22Rv1 (cell line): ENCODE results near the gene TMPRSS7.

Experiments
- H3K27ac ChIP-seq: fragments of 450-650 bp; 2 replicates; pipeline ENCODE4 v1.5.1; 2017
- ZFX ChIP-seq: fragments of 450-650 bp; IDR thresholded peaks from 2 replicates; pipeline ENCODE4 v1.6.1; 2017; ENCODE audit warnings: antibody characterized with exemption, borderline replicate concordance
- TF ChIP-seq, protein P1 (sequence below): fragments of 450-650 bp; IDR thresholded peaks from 2 replicates; pipeline ENCODE4 v1.5.1; 2017; ENCODE audit warnings: mild to moderate bottlenecking

The TMPRSS7 gene

DNA sequence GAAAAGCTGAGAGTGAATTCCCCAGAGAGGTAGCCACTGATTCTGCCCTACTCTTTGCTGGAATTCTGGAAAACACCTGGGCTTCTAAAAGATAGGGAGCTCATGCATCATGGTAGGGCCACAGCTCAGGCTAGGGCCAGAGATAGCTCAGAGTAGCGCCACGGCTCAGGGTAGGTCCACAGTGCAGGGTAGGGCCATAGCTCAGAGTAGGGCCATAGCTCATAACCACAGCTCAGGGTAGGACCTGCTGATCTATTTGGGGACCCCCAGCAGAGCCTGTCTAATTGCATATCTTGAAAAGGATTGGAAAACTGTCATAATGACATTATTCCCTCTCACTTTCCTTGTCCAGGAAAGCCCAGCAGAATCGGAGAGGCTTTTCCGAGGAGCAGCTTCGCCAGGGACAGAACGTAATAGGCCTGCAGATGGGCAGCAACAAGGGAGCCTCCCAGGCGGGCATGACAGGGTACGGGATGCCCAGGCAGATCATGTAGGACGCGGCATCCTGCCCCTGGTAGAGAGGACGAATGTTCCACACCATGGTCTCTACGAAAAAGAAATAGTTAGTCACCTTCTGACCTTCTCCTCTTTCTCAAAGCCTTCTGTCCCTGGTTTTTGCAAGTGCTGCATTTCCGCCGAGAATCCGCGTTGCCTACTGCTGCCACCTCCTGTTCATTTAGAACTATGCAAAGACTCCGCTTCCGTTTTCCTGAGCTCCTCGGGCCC is 21.3 kb upstream of the TMPRSS7 start:
- H3K27ac ChIP-seq: no peak overlapping the region
- TF ChIP-seq, protein P1, sequence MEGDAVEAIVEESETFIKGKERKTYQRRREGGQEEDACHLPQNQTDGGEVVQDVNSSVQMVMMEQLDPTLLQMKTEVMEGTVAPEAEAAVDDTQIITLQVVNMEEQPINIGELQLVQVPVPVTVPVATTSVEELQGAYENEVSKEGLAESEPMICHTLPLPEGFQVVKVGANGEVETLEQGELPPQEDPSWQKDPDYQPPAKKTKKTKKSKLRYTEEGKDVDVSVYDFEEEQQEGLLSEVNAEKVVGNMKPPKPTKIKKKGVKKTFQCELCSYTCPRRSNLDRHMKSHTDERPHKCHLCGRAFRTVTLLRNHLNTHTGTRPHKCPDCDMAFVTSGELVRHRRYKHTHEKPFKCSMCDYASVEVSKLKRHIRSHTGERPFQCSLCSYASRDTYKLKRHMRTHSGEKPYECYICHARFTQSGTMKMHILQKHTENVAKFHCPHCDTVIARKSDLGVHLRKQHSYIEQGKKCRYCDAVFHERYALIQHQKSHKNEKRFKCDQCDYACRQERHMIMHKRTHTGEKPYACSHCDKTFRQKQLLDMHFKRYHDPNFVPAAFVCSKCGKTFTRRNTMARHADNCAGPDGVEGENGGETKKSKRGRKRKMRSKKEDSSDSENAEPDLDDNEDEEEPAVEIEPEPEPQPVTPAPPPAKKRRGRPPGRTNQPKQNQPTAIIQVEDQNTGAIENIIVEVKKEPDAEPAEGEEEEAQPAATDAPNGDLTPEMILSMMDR: peak; percentile 77
- no peak for TF ChIP-seq ZFX

DNA sequence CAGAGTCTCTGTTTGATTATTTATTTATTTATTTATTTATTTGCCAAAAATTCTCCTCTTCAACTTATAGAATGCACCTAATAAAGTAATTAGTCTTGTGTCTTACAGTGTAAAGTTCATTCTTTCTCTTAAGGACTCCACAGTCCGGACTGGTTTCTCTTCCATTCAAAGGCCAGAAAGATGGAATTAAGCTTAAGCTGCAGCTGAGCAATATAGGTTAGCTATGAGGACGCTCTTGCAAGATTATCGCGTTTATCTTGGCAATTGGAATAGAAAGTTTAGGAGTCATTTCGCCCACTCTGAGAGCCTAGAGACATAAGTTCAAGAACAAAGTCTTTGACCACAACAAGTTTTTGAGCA is 20.8 kb upstream of the TMPRSS7 start:
- TF ChIP-seq ZFX: no peak
- TF ChIP-seq, protein P1: peak; percentile 43
- H3K27ac ChIP-seq: no peak overlapping the region

DNA sequence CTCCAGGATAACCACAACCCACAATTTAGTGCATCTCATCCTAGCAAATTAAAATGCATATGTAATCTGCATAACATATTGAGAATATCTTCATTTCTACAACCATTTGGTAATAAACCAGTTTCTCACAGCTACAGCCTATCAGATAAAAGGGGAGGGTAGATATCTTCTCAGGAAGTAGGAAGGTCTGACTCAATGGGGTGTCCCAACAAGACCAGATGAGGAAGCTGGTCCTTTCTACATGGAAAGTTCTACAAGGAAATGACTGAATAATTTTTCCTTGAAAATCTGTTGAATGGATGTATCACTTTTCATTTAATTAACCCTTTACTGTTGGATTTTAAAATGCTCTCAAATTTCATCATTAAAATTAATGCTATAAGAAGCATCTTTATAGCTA is 17.4 kb upstream of the TMPRSS7 start:
- no peak for TF ChIP-seq ZFX
- TF ChIP-seq, protein P1: no peak
- no peak overlapping the region for H3K27ac ChIP-seq

DNA sequence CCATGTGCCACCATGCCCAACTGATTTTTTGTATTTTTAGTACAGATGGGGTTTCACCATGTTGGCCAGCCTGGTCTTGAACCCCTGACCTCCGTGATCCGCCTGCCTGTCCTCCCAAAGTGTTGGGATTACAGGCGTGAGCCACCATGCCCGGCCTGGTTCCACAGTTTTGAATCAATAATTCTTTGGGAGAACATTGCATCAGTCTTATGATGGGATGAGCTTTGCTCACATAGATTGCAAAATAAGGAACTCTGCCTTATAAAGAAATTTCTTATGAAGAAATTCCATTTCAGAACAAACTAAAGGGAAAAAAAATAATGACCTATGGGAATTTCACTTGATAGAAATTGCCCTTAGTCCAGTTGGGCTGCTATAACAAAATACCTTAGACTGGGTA is 15.8 kb upstream of the TMPRSS7 start:
- no peak for TF ChIP-seq ZFX
- TF ChIP-seq, protein P1: no peak

DNA sequence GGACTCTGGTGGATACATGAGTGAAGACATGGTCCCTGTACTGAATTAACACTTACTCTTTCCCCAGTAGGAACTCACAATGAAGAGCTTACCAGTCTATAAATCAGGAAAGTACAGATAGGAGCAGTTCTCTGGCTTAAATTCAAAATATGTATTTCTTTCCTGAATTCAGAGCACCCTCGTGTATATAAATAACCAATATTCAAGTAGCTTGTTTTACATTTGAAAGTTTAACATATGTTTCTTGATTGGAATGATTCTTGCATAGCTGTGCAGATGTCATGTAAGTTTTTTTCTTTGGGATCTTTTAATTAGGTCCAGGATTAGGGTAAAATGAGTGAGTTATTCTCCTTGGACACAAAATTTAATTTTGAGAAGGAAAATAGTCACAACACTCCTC is 14.8 kb upstream of the TMPRSS7 start:
- TF ChIP-seq, protein P1: no peak
- no peak for TF ChIP-seq ZFX
- no peak overlapping the region for H3K27ac ChIP-seq

More for the DNA sequence above, 15.8 kb upstream of the TMPRSS7 start:
- H3K27ac ChIP-seq: no peak overlapping the region

DNA sequence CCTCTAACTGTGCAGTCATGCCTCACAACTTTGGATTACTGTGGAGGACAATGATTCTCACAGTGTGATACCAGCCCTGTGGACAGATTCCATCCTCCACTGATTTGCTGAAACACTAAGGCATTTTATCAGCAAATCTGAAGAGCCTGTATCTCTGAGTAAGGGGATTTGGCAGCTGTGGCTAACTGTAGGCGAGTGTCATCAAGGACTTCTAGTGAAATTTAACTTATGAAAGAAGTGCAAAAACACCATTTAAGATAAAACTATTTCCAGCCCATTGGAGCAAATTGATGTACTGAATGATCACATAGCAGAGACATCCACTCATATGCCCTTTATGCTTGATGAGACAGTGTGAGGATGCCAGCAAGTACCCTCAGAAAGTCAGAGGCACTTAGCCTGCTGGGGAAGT is 13.9 kb upstream of the TMPRSS7 start:
- TF ChIP-seq, protein P1: no peak
- TF ChIP-seq ZFX: no peak
- H3K27ac ChIP-seq: no peak overlapping the region

DNA sequence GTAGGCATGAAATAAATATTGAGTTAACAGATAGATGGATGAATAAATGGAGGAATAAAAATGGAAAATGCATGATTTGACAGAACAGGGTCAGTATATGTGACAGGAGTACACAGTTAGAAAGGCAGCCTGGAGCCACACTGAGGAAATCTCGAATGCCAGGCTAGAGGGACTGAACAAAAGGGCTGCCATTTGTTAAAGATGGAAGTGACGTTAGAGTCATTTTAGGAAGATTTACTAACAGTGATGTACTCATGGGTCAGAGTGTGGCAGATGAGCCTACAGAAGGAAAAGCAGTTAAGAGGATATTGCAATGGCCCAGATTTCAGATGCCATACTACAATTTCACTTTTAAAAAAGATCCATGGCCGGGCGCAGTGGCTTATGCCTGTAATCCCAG is 7.4 kb upstream of the TMPRSS7 start:
- H3K27ac ChIP-seq: no peak overlapping the region
- TF ChIP-seq, protein P1: no peak
- TF ChIP-seq ZFX: no peak
